Measurements from ENCODE around the gene PPIE.

GRCh38 chr1:39759436-39759726, 20.7 kb downstream of the PPIE start:
- TF ChIP-seq SUZ12 (IDR thresholded peaks at IDR 0.05; ENCODE audit: low read length) (no peak), EZH2 (IDR thresholded peaks at IDR 0.05; ENCODE audit: low read depth, low read length, severe bottlenecking) (no peak), EP300 (IDR thresholded peaks at IDR 0.05; ENCODE audit: borderline replicate concordance in 1 of 2, low read depth in 2 of 2, low read length in 2 of 2) (no peak), CREB1 (IDR thresholded peaks at IDR 0.05) (no peak), POLR2A (IDR thresholded peaks at IDR 0.05; ENCODE audit: control extremely low read depth in 1 of 2, low read depth in 2 of 2, low read length in 2 of 2) (no peak), CTCF (IDR thresholded peaks at IDR 0.05; ENCODE audit: control extremely low read depth in 1 of 3, insufficient read depth in 1 of 3, low read depth in 1 of 3, low read length in 3 of 3) (no peak), SRF (IDR thresholded peaks at IDR 0.05; ENCODE audit: low read depth, low read length) (no peak), CBX8 (IDR thresholded peaks at IDR 0.05; ENCODE audit: borderline replicate concordance, low read depth, low read length) (no peak), JUND (IDR thresholded peaks at IDR 0.05; ENCODE audit: low read length) (no peak), RXRA (IDR thresholded peaks at IDR 0.05; ENCODE audit: insufficient read depth, low read depth, low read length) (no peak), PHF8 (conservative IDR thresholded peaks at IDR 0.05; ENCODE audit: low read depth, low read length) (no peak)
